ENCODE data around the gene SET.
A peak's percentile ranks its signal among the peaks of the same experiment; 100 is the strongest.

Gene SET

GRCh38 chr9:128712451-128713410 is 23.7 kb downstream of the SET start:
- DNase-seq (ENCODE audit: low read depth in 2 of 2) = no peak

GRCh38 chr9:128713411-128713780 is 24.4 kb downstream of the SET start:
- DNase-seq (ENCODE audit: low read depth in 2 of 2) = no peak

- DNase-seq (ENCODE audit: low read depth in 2 of 2) = no peak
Observed at GRCh38 chr9:128713941-128714573, 25.0 kb downstream of the SET start.

GRCh38 chr9:128714586-128715435 is 25.8 kb downstream of the SET start:
- DNase-seq (ENCODE audit: low read depth in 2 of 2) = no peak

GRCh38 chr9:128715436-128715750 is 26.4 kb downstream of the SET start:
- DNase-seq (ENCODE audit: low read depth in 2 of 2) = no peak

GRCh38 chr9:128716581-128717254 is 27.7 kb downstream of the SET start:
- no peak for DNase-seq (ENCODE audit: low read depth in 2 of 2)

- no peak for DNase-seq (ENCODE audit: low read depth in 2 of 2)
Observed at GRCh38 chr9:128718047-128718446, 29.0 kb downstream of the SET start.

GRCh38 chr9:128718475-128718874 is 29.5 kb downstream of the SET start:
- DNase-seq (ENCODE audit: low read depth in 2 of 2) = no peak

GRCh38 chr9:128719919-128720605 is 31.0 kb downstream of the SET start:
- no peak for DNase-seq (ENCODE audit: low read depth in 2 of 2)

GRCh38 chr9:128720841-128721486 is 31.9 kb downstream of the SET start:
- no peak for DNase-seq (ENCODE audit: low read depth in 2 of 2)

- DNase-seq (ENCODE audit: low read depth in 2 of 2) = no peak
Observed at GRCh38 chr9:128721487-128722010, 32.5 kb downstream of the SET start.

GRCh38 chr9:128722380-128723351 is 33.6 kb downstream of the SET start:
- DNase-seq (ENCODE audit: low read depth in 2 of 2) = no peak

GRCh38 chr9:128723352-128723865 is 34.4 kb downstream of the SET start:
- no peak for DNase-seq (ENCODE audit: low read depth in 2 of 2)

- DNase-seq (ENCODE audit: low read depth in 2 of 2) = peak; percentile 98 to 99
Observed at GRCh38 chr9:128723866-128724743, 35.1 kb downstream of the SET start, which contains the start of gene ZDHHC12. Gene ZDHHC12, minus strand, starts transcription at chr9:128724127. Its CDS starts 34 bp downstream, at chr9:128724093.

- no peak for DNase-seq (ENCODE audit: low read depth in 2 of 2)
Observed at GRCh38 chr9:128724744-128725211, 35.8 kb downstream of the SET start.

GRCh38 chr9:128727640-128728248 is 38.7 kb downstream of the SET start:
- DNase-seq (ENCODE audit: low read depth in 2 of 2) = no peak

GRCh38 chr9:128728298-128728697 is 39.3 kb downstream of the SET start:
- DNase-seq (ENCODE audit: low read depth in 2 of 2) = no peak

Measured in stimulated activated CD8-positive, alpha-beta memory T cell treated with anti-CD3 and anti-CD28 coated beads, Interleukin-7, amount 100 ng/mL, for 4 hours (primary cell).